SK-N-MC (cell line): ENCODE data around the gene TGM1.

ENCODE experiments used
- EZH2 ChIP-seq: fragments of 200-600 bp; sonication (generic); IDR thresholded peaks from one replicate; pipeline ENCODE4 v1.6.1; 2017; ENCODE audit warnings: antibody characterized with exemption
- POLR2AphosphoS5 ChIP-seq: IDR thresholded peaks from 2 replicates; pipeline ENCODE4 v1.6.1; 2012; ENCODE audit warnings: mild to moderate bottlenecking, low read depth, low read length, borderline replicate concordance

DNA sequence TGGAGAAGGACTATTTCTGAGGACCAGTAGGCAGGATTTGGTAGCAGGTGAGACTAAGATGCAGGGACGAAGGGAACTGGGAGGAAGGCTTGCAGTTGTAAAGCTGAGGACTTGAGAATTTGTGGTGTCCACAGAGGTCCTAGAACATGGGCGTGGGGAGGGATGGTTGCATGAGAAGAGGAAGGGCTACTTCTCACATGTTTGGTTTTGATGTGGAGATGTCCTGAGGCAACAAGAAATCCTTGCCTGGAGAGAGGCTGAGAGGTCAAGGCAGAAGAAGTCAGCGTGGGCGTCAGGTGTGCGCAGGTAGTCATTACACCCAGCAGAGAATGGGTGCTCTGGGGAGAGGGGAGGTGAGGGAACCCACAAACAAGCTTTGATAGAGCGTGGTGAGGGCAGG is 14.1 kb upstream of the TGM1 start:
- TF ChIP-seq EZH2 (no peak), POLR2AphosphoS5 (no peak)
